Peyer's patch (tissue), 4 donors: ENCODE measurements around the gene DAZAP1.

Experiments
- POLR2A ChIP-seq, 2 donors: fragments of 450-650 bp; IDR thresholded peaks; one replicate each; pipeline ENCODE4 v1.5.1; 2017; ENCODE audit warnings: antibody characterized with exemption in 2 of 2, mild to moderate bottlenecking in 2 of 2, moderate library complexity in 2 of 2
- TF ChIP-seq, protein P1 (sequence below), 6 experiments: fragments of 450-650 bp in 4 of 6; fragments of 200-600 bp in 2 of 6; sonication (generic) in 1 of 6; IDR thresholded peaks; one replicate each; pipeline ENCODE4 v1.5.1; 2017 to 2019; ENCODE audit warnings: antibody characterized with exemption in 6 of 6, mild to moderate bottlenecking in 3 of 6, moderate library complexity in 1 of 6

DNA sequence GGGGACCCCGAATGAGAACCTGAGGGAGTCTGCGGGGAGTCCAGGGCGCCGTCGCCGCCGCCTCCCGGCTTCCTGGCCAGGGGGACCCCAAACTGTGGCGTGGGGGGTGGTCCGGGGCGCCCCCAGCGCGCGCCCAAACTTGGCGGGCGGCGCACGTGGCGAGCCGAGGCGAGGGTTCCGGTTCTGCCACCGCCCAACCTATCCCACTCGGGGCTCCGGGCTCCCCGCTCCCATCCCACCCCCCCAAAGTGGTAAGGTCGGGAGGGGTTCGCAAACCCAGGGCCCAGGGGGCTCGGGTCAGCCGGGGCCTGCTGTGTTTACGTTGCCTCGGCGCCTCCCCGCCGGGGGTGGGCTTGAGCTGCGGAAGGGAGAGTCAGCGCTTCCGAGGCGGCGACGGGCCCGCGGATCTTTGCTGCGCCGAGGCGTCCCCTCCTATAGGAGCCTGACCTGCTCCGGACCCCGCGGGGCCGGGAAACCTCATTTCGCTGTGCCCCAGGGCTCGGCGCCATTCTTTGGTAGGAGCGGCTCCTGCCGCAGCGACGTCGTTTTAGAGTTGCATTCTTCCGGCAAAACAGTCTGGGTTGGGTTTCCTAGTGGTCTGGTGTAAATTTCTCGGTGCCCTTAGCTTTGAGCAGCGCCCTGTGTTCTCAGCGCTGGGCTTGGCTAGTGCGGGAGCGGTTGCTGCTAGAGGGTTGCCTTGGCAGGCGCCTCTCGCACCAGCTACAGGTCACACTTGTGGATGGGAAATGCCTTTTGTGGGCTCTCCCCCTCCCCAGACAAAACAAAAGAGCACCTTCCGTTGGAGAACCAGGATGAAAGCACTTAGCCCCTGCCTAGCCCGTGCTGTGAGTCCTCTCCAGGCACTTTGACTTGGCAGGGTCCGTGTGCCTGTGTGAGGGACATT lies 1.2 kb downstream of the DAZAP1 start:
- no peak for TF ChIP-seq POLR2A (IDR thresholded peaks at IDR 0.05)
- TF ChIP-seq, protein P1, sequence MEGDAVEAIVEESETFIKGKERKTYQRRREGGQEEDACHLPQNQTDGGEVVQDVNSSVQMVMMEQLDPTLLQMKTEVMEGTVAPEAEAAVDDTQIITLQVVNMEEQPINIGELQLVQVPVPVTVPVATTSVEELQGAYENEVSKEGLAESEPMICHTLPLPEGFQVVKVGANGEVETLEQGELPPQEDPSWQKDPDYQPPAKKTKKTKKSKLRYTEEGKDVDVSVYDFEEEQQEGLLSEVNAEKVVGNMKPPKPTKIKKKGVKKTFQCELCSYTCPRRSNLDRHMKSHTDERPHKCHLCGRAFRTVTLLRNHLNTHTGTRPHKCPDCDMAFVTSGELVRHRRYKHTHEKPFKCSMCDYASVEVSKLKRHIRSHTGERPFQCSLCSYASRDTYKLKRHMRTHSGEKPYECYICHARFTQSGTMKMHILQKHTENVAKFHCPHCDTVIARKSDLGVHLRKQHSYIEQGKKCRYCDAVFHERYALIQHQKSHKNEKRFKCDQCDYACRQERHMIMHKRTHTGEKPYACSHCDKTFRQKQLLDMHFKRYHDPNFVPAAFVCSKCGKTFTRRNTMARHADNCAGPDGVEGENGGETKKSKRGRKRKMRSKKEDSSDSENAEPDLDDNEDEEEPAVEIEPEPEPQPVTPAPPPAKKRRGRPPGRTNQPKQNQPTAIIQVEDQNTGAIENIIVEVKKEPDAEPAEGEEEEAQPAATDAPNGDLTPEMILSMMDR (IDR thresholded peaks at IDR 0.05): no peak
